CD4-positive, CD25-positive, alpha-beta regulatory T cell (primary cell): ENCODE measurements around the gene CDKAL1. TPM values are rescaled to one million over a fixed set of nuclear protein-coding genes. Genes with fewer than 3 reads are reported as not detected.

ENCODE experiments used
- ATAC-seq, 2 donors: fragments of 150-1000 bp; cut with Tn5 transposase; one replicate each; pipeline ENCODE4 v1.10.0; 2021; ENCODE audit warnings: low read depth in 2 of 2, moderate number of reproducible peaks in 2 of 2, moderate library complexity in 1 of 2
- DNase-seq, 3 donors: peaks; one replicate each; pipeline versions ENCODE4 v3.0.0 to v3.0.0-alpha.2; 2012 to 2022; ENCODE audit warnings: mixed read lengths in 1 of 3
- H3K27ac ChIP-seq: one replicate; pipeline ENCODE4 v1.7.0; 2013; ENCODE audit warnings: mild to moderate bottlenecking, low read length; ENCODE audit not compliant: insufficient read depth, poor library complexity, severe bottlenecking
- H3K27me3 ChIP-seq: one replicate; pipeline ENCODE4 v1.7.0; 2013; ENCODE audit warnings: low read length; ENCODE audit not compliant: control insufficient read depth, insufficient read depth
- H3K36me3 ChIP-seq: one replicate; pipeline ENCODE4 v1.7.0; 2013; ENCODE audit warnings: mild to moderate bottlenecking, low read length, moderate library complexity; ENCODE audit not compliant: control insufficient read depth, insufficient read depth
- H3K4me1 ChIP-seq: 2 replicates; pipeline ENCODE4 v1.7.0; 2013; ENCODE audit warnings: mild to moderate bottlenecking, low read length; ENCODE audit not compliant: insufficient read depth, control insufficient read depth, poor library complexity, severe bottlenecking
- H3K4me3 ChIP-seq: one replicate; pipeline ENCODE4 v1.7.0; 2013; ENCODE audit warnings: low read depth, mild to moderate bottlenecking, low read length, moderate library complexity
- H3K9me3 ChIP-seq, 2 experiments: 1 replicate in 1 of 2; 2 replicates in 1 of 2; pipeline ENCODE4 v1.7.0; 2013; ENCODE audit warnings: low read length in 2 of 2, mild to moderate bottlenecking in 1 of 2, moderate library complexity in 1 of 2; ENCODE audit not compliant: control insufficient read depth in 2 of 2
- H3K27ac Mint-ChIP-seq, 3 donors: one replicate each; pipeline ENCODE4 v1.8.0; 2020 to 2022; ENCODE audit warnings: mild to moderate bottlenecking in 3 of 3, mixed read lengths in 3 of 3, moderate library complexity in 2 of 3
- H3K27me3 Mint-ChIP-seq: one replicate; pipeline ENCODE4 v1.8.0; 2022; ENCODE audit warnings: mild to moderate bottlenecking, mixed read lengths
- H3K36me3 Mint-ChIP-seq: one replicate; pipeline ENCODE4 v1.8.0; 2020; ENCODE audit warnings: mixed read lengths
- H3K4me1 Mint-ChIP-seq, 4 donors: one replicate each; pipeline ENCODE4 v1.8.0; 2020 to 2022; ENCODE audit warnings: mixed read lengths in 4 of 4, mild to moderate bottlenecking in 1 of 4
- H3K4me3 Mint-ChIP-seq, 4 donors: one replicate each; pipeline ENCODE4 v1.8.0; 2020 to 2022; ENCODE audit warnings: mild to moderate bottlenecking in 4 of 4, mixed read lengths in 4 of 4, moderate library complexity in 3 of 4
- H3K9me3 Mint-ChIP-seq, 7 donors: one replicate each; pipeline ENCODE4 v1.8.0; 2020 to 2022; ENCODE audit warnings: mixed read lengths in 7 of 7, mild to moderate bottlenecking in 3 of 7, moderate library complexity in 2 of 7
- polyA plus RNA-seq, 4 donors: library from polyadenylated mRNA; unstranded; fragments of 300-500 nt; fragmentation: Illumina TruSeq; gene quantifications; one replicate each; pipeline ENCODE4 v1.2.3, GENCODE V29; 2021
- total RNA-seq: library from RNA; stranded (reverse); gene quantifications from one replicate; pipeline ENCODE4 v1.2.3, GENCODE V29; 2022

CDKAL1 gene
- total and polyA plus RNA-seq, 5 donors from 2014 or later: 26.1 to 39.4 (median 30.4) TPM

DNA sequence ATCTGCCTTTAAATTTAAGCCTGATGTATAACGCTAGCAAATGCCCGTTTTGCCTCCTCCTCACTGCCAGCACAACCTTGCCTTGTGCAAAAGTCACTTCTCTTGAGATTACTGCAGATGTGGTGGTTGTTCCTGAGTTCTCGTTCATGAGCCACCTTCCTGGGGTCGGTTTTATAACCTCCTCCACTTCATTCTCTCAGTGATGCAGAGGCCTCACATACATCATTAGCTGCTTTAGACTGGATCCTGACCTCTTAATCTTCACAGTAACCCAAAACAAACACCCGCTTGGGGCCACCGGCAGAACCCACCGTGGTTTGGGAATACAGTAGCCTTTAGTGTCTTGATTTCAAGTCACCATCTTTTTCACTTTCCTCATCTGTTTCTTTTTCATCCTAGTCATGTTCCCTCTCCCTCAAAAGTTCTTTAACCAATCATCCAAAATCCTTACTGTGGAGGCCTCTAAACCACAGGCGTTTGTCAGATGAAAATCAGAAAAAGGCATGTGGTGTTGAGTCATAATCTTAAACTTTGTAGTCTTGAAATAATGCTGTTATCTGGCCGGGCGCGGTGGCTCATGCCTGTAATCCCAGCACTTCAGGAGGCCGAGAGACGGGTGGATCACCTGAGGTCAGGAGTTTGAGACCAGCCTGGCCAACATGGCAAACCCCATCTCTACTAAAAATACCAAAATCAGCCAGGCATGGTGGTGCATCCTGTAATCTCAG, 629.0 kb downstream of the CDKAL1 start:
- Histone ChIP-seq H3K4me3 (no peak overlapping the region), H3K27me3 (no peaks in the 10 kb centered on the region), H3K36me3 (no peaks in the 10 kb centered on the region), H3K9me3 (no peaks in the 10 kb centered on the region), H3K4me1 (no peaks in the 10 kb centered on the region), H3K27ac (no peak overlapping the region)
- Mint-ChIP-seq H3K4me3 (no peak overlapping the region), H3K36me3 (peaks cover 6% of the 10 kb centered on the region), H3K27ac (peak overlapping the region in 1 of 3 donors; percentile 13), H3K27me3 (no peaks in the 10 kb centered on the region), H3K9me3 (peaks cover 0 to 1% (median 0%) of the 10 kb centered on the region in 7 donors), H3K4me1 (peaks cover 14 to 21% (median 19%) of the 10 kb centered on the region in 4 donors)
- DNase-seq: no peak
- no peak for ATAC-seq

DNA sequence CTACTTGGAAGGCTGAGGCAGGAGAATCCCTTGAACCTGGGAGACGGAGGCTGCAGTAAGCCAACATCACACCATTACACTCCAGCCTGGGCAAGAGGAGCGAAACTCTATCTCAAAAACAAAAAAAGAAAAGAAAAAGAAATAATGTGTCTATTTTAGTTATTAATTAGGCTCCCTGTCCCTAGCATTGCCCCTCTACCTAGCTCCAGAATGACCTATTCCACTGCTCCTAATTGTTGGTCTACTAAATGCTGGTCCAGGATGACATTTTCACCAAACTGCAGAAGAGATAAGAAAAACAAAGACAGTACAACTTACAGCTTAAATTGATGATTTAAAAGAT, 629.6 kb downstream of the CDKAL1 start:
- Histone ChIP-seq H3K4me3 (no peak overlapping the region), H3K4me1 (no peaks in the 10 kb centered on the region), H3K9me3 (no peaks in the 10 kb centered on the region), H3K27me3 (no peaks in the 10 kb centered on the region), H3K27ac (no peak overlapping the region), H3K36me3 (no peaks in the 10 kb centered on the region)
- Mint-ChIP-seq H3K27ac (peak overlapping the region in 1 of 3 donors; percentile 13), H3K9me3 (peaks cover 0 to 1% (median 0%) of the 10 kb centered on the region in 7 donors), H3K36me3 (peaks cover 6% of the 10 kb centered on the region), H3K4me3 (no peak overlapping the region), H3K4me1 (peaks cover 14 to 21% (median 19%) of the 10 kb centered on the region in 4 donors), H3K27me3 (no peaks in the 10 kb centered on the region)
- no peak for ATAC-seq
- no peak for DNase-seq

DNA sequence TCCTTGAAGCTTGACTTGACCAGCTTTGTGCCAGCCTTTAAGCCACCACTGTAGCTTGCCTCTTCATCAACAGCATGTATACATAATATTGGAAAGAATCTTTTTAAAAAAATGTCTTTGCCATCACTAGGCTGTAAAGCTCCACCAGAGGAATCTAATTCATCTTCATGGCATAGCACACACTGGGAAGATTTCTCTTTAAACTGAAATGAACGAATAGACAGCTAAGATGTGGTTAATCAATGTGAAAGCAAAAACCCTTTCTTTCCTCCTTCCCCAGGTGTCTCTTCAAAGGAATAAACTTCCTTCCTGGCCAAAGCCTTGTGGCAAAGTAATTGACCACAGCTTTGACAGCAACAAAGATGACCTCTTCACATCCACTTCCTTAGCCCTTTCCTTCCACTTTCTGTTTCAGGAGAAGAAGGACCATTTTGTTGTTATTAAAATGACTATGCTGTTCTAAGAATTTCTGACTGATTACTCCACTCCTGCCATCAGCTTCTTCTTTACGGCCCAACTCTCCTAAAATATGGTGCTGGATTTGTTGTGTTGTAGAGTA, 630.6 kb downstream of the CDKAL1 start:
- no peak for ATAC-seq
- H3K9me3 ChIP-seq: no peaks in the 10 kb centered on the region
- peak in 1 of 3 donors; percentile 59 for DNase-seq
- Mint-ChIP-seq H3K36me3 (peaks cover 10% of the 10 kb centered on the region), H3K9me3 (peaks cover 0 to 1% (median 0%) of the 10 kb centered on the region in 7 donors), H3K27ac (peak overlapping the region in 1 of 3 donors; percentile 87), H3K4me1 (peaks cover 14 to 19% (median 18%) of the 10 kb centered on the region in 4 donors), H3K4me3 (no peak overlapping the region), H3K27me3 (no peaks in the 10 kb centered on the region)
- H3K4me3 ChIP-seq: no peak overlapping the region
- H3K27me3 ChIP-seq: no peaks in the 10 kb centered on the region
- H3K36me3 ChIP-seq: no peaks in the 10 kb centered on the region
- no peak overlapping the region for H3K27ac ChIP-seq
- no peaks in the 10 kb centered on the region for H3K4me1 ChIP-seq

DNA sequence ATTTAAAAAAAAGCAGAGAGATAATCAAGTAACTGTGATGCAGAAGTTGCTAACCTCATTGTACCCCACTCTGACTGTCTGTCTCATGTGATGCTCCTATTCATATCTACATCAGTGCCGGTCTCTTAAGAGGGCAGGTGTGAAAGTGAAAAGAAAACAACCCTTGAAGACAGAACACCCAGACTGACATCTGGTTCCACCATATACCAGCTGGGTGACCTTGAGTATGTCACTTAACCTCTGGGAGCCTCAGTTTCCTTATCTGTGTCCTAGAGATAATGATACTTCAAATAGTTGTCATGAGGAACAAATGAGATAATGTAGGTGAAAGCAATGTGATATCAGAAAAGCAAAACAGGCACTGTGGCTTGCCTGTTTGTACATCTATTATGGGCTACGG, 632.5 kb downstream of the CDKAL1 start:
- ATAC-seq (no peak), DNase-seq (no peak)
- H3K27ac Mint-ChIP-seq: no peak overlapping the region
- Histone ChIP-seq H3K36me3 (no peaks in the 10 kb centered on the region), H3K4me3 (no peak overlapping the region), H3K27me3 (no peaks in the 10 kb centered on the region), H3K27ac (no peak overlapping the region), H3K9me3 (no peaks in the 10 kb centered on the region), H3K4me1 (no peaks in the 10 kb centered on the region)
- H3K36me3 Mint-ChIP-seq: peaks cover 9% of the 10 kb centered on the region
- peaks cover 0 to 1% (median 0%) of the 10 kb centered on the region in 7 donors for H3K9me3 Mint-ChIP-seq
- no peaks in the 10 kb centered on the region for H3K27me3 Mint-ChIP-seq
- H3K4me1 Mint-ChIP-seq: peaks cover 14 to 18% (median 15%) of the 10 kb centered on the region in 4 donors
- no peak overlapping the region for H3K4me3 Mint-ChIP-seq

DNA sequence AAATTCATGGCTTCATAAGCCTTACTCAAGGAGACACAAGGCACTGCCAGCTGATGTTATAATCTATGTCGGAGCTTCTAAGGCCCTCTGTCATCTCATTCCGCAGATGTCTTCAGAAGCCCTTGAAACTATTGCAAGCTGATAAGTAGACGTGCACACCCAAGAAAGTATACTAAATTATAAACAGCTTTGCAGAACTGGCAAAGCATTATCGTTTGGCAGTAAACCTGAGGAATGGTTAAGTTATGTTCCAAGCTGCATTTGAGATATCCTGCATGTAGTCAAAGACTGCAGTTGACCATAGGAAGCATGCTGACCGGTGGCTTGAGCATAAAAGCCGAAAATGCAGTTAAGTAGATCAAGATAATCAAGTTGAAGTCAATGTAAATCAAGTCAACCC, 633.5 kb downstream of the CDKAL1 start:
- DNase-seq: no peak
- no peaks in the 10 kb centered on the region for H3K9me3 ChIP-seq
- Mint-ChIP-seq H3K9me3 (peaks cover 0 to 1% (median 0%) of the 10 kb centered on the region in 7 donors), H3K27ac (no peak overlapping the region), H3K36me3 (peaks cover 15% of the 10 kb centered on the region), H3K4me3 (no peak overlapping the region), H3K27me3 (no peaks in the 10 kb centered on the region), H3K4me1 (peaks cover 10 to 16% (median 14%) of the 10 kb centered on the region in 4 donors)
- no peaks in the 10 kb centered on the region for H3K4me1 ChIP-seq
- no peak overlapping the region for H3K27ac ChIP-seq
- no peaks in the 10 kb centered on the region for H3K36me3 ChIP-seq
- no peaks in the 10 kb centered on the region for H3K27me3 ChIP-seq
- ATAC-seq: no peak
- no peak overlapping the region for H3K4me3 ChIP-seq

DNA sequence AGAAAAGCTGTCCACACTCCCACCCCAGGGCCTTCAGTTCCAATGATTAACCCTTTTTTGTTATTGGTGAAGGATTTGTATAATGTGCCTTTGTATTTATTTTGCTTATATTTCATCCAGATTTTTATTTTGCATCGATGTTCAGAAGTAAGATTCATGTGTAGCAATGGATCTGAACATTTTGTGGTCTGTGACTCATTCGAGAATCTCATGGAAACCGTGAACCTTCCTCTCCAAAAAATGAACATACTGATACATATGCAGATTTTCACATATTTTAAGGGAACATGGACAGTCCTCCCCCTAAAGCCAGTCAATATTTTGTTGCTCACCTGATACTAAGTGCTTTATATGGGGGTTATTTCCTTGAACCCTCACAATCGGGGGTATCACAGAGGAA, 637.5 kb downstream of the CDKAL1 start:
- no peak for ATAC-seq
- no peak overlapping the region for H3K4me3 ChIP-seq
- Mint-ChIP-seq H3K4me1 (peaks cover 0 to 3% (median 0%) of the 10 kb centered on the region in 4 donors), H3K4me3 (no peak overlapping the region), H3K27ac (no peak overlapping the region), H3K36me3 (peaks cover 29% of the 10 kb centered on the region), H3K9me3 (peaks cover 0 to 4% (median 0%) of the 10 kb centered on the region in 7 donors), H3K27me3 (no peaks in the 10 kb centered on the region)
- H3K27ac ChIP-seq: no peak overlapping the region
- no peaks in the 10 kb centered on the region for H3K36me3 ChIP-seq
- no peaks in the 10 kb centered on the region for H3K9me3 ChIP-seq
- no peaks in the 10 kb centered on the region for H3K4me1 ChIP-seq
- no peak for DNase-seq
- no peaks in the 10 kb centered on the region for H3K27me3 ChIP-seq

DNA sequence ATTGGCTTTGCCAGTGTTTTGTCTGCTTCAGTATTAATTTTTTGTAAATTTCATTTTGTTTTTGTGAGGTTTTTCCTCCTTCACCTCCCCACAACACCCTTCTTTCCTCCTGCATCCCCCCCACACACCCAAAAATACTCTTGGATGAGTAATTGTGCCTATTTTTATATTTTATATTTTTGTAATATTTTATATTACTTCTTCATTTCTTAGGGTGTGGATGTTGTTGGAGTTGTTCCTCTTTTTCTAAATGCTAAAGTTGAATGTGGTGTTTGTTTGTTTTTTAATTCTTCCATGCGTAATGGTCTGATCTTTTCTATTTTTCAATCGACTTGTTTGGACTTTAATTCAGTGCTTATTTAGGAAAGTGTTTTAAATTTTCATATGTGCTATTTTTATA, 638.8 kb downstream of the CDKAL1 start:
- Mint-ChIP-seq H3K4me1 (peaks cover 0 to 2% (median 0%) of the 10 kb centered on the region in 4 donors), H3K27me3 (no peaks in the 10 kb centered on the region), H3K4me3 (no peak overlapping the region), H3K27ac (no peak overlapping the region), H3K9me3 (peaks cover 0 to 4% (median 0%) of the 10 kb centered on the region in 7 donors), H3K36me3 (peaks cover 28% of the 10 kb centered on the region)
- ATAC-seq: no peak
- H3K4me1 ChIP-seq: no peaks in the 10 kb centered on the region
- no peaks in the 10 kb centered on the region for H3K9me3 ChIP-seq
- H3K27me3 ChIP-seq: no peaks in the 10 kb centered on the region
- H3K36me3 ChIP-seq: no peaks in the 10 kb centered on the region
- H3K4me3 ChIP-seq: no peak overlapping the region
- H3K27ac ChIP-seq: no peak overlapping the region
- no peak for DNase-seq

DNA sequence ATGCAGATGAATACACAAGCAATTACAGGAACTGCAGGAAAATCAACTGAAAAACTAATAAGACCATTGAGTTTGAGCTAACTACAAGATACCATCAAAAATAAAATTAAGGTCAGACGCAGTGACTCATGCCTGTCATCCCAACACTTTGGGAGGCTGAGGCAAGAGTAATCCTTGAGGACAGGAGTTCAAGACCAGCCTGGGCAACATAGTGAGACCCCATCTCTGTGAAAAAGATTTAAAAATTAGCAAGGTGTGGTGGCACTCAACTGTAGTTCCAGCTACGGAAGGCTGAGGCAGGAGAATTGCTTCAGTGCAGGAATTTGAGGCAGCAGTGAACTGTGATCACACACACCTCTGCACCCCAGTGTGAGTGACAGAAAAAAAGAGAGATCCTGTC, 639.4 kb downstream of the CDKAL1 start:
- no peaks in the 10 kb centered on the region for H3K9me3 ChIP-seq
- H3K9me3 Mint-ChIP-seq: peaks cover 0 to 4% (median 0%) of the 10 kb centered on the region in 7 donors
- no peak overlapping the region for H3K27ac Mint-ChIP-seq
- no peak overlapping the region for H3K4me3 Mint-ChIP-seq
- no peaks in the 10 kb centered on the region for H3K27me3 ChIP-seq
- no peaks in the 10 kb centered on the region for H3K4me1 ChIP-seq
- DNase-seq (no peak), ATAC-seq (no peak)
- no peak overlapping the region for H3K4me3 ChIP-seq
- H3K36me3 Mint-ChIP-seq: peaks cover 26% of the 10 kb centered on the region
- H3K4me1 Mint-ChIP-seq: no peaks in the 10 kb centered on the region
- H3K27ac ChIP-seq: no peak overlapping the region
- no peaks in the 10 kb centered on the region for H3K27me3 Mint-ChIP-seq
- H3K36me3 ChIP-seq: no peaks in the 10 kb centered on the region
